Testis (tissue), 3 donors: ENCODE data around the gene SHISA6. TPM values are rescaled to one million over a fixed set of nuclear protein-coding genes. Genes with fewer than 3 reads are reported as not detected.

Source experiments
- DNase-seq: peaks from one replicate; pipeline ENCODE4 v3.0.0-alpha.2; 2019
- H3K27ac ChIP-seq, 2 donors: fragments of 200-600 bp; sonication (generic); one replicate each; pipeline ENCODE4 v1.5.1; 2019
- H3K27me3 ChIP-seq: fragments of 200-600 bp; sonication (generic); one replicate; pipeline ENCODE4 v1.5.1; 2019
- H3K36me3 ChIP-seq: fragments of 200-600 bp; sonication (generic); one replicate; pipeline ENCODE4 v1.5.1; 2017; ENCODE audit warnings: low read depth; ENCODE audit errors: missing control alignments
- H3K4me1 ChIP-seq: fragments of 200-600 bp; sonication (generic); one replicate; pipeline ENCODE4 v1.5.1; 2019
- H3K4me3 ChIP-seq, 2 donors: fragments of 200-600 bp; sonication (generic); one replicate each; pipeline ENCODE4 v1.5.1; 2017 to 2019
- H3K9me3 ChIP-seq: fragments of 200-600 bp; sonication (generic); one replicate; pipeline ENCODE4 v1.5.1; 2017
- CTCF ChIP-seq, 3 experiments: fragments of 450-650 bp in 2 of 3; fragments of 200-600 bp in 1 of 3; sonication (generic) in 1 of 3; IDR thresholded peaks; one replicate each; pipeline ENCODE4 v1.5.1; 2016 to 2019; ENCODE audit warnings: antibody characterized with exemption in 3 of 3, mild to moderate bottlenecking in 2 of 3, moderate library complexity in 1 of 3
- POLR2A ChIP-seq: fragments of 450-650 bp; IDR thresholded peaks from one replicate; pipeline ENCODE4 v1.6.1; 2017; ENCODE audit warnings: antibody characterized with exemption, mild to moderate bottlenecking, moderate library complexity
- WGBS, 2 donors: methylation state at CpG; one replicate each; pipeline ENCODE4 v1.1.5; 2018; 5-methylcytosine and 5-hydroxymethylcytosine counted together
- intact Hi-C: fragments of 100-400 bp; cut with DNase I; formaldehyde crosslinking; loops from one replicate; pipeline ENCODE4 v1.15.1; 2023; ENCODE audit warnings: low total_unique reads
- polyA plus RNA-seq: library from polyadenylated mRNA; stranded (reverse); fragments of 350-450 nt; fragmentation: Illumina TruSeq; extraction: RNeasy Lipid Tissue Mini Kit (QIAGEN cat#74804); gene quantifications from one replicate; pipeline ENCODE4 v1.2.3, GENCODE V29; 2014; ENCODE audit warnings: low read depth, low replicate concordance; ENCODE audit not compliant: insufficient read depth
- total RNA-seq, 2 donors: library from RNA; depleted of rRNA; stranded (reverse); fragments of >200 nt; gene quantifications; one replicate each; pipeline ENCODE4 v1.2.3, GENCODE V29; 2016

SHISA6 gene
- total and polyA plus RNA-seq, 3 donors from 2014 or later, result 4.0 to 10.3 (median 7.5) TPM

- Histone ChIP-seq H3K27ac (no peak overlapping the region), H3K9me3 (no peaks in the 10 kb centered on the region), H3K36me3 (no peaks in the 10 kb centered on the region), H3K4me3 (no peak overlapping the region), H3K4me1 (no peaks in the 10 kb centered on the region), H3K27me3 (no peaks in the 10 kb centered on the region)
- WGBS, 2 donors, result 78 to 82% methylated on average over 4 of the region's 4 CpGs
- no peak for TF ChIP-seq POLR2A
- TF ChIP-seq CTCF (IDR thresholded peaks at IDR 0.05), result no peak
- intact Hi-C loops, result no loop called here
- DNase-seq, result no peak
Observed at GRCh38 chr17:11391134-11391533, 150.1 kb downstream of the SHISA6 start.

DNA sequence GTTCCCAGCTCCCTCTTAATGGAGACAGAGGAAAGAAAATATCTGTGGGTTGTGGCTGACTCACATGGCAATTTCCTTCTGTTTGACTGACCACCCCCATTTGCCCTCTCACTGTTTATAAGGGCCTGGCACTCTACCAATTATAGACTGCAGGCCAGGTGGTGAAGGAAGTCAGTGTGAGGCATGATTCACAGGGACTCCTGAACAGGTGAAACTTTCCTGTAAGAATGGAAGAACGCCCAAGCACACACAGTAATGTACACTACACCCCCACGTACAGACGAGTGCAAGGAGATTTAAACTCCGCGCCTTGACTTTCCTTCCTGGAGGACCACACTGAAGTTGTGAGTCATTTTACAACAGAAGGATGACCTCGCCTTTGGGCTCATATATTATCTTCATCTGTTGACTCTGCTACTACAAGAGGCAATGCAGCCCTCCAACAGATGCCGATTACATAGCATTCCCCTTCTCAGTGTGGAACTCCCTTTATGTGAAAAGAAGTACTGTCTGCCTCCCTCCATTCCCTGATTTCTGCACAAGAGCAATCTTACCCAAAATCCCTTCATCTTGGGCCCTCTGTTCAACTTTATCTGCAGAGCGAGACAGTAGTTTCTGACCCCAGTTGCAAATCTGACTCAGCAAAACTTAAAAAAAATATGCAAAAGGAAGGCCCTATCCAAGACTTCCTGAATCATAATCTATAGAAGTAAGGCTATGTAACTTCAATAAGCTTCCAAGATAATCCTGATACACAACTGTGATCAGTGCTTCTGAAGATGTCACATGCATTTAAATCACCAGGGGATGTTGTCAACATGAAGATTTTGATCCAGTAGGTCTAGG is 163.6 kb downstream of the SHISA6 start:
- no peak overlapping the region for H3K27ac ChIP-seq
- no peaks in the 10 kb centered on the region for H3K36me3 ChIP-seq
- H3K9me3 ChIP-seq, result no peaks in the 10 kb centered on the region
- no peak for TF ChIP-seq CTCF (IDR thresholded peaks at IDR 0.05)
- no peak for TF ChIP-seq POLR2A
- intact Hi-C loops, result no loop called here
- no peak overlapping the region for H3K4me3 ChIP-seq
- H3K4me1 ChIP-seq, result no peaks in the 10 kb centered on the region
- 60 to 62% methylated on average over 8 of the region's 8 CpGs for WGBS, 2 donors
- DNase-seq, result no peak
- no peaks in the 10 kb centered on the region for H3K27me3 ChIP-seq

DNA sequence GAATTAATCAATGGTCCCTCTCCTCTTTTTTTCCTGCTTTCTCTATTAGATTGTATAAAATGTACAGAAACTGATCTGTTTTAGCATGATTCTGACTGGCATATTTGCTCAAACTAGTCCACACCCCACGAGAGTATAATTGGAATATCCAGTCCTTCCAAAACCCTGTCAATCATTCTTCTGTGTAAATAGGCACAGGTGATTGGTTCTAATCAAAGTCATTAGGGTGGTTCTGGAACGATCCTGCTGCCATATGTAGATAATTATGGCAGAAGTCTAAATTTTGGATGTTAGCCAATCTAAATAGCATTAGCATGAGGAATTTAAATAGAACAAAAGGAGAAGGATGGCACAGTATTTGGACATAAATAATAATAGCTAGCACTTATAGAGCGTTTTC is 165.7 kb downstream of the SHISA6 start:
- 63 to 67% methylated on average over 3 of the region's 3 CpGs for WGBS, 2 donors
- no peaks in the 10 kb centered on the region for H3K4me1 ChIP-seq
- TF ChIP-seq CTCF (IDR thresholded peaks at IDR 0.05) (no peak), POLR2A (no peak)
- H3K9me3 ChIP-seq, result no peaks in the 10 kb centered on the region
- DNase-seq, result no peak
- H3K27ac ChIP-seq, result no peak overlapping the region
- no peaks in the 10 kb centered on the region for H3K36me3 ChIP-seq
- no peaks in the 10 kb centered on the region for H3K27me3 ChIP-seq
- intact Hi-C loops, result no loop called here
- no peak overlapping the region for H3K4me3 ChIP-seq

- WGBS, 2 donors, result 92 to 93% methylated on average over 6 of the region's 6 CpGs
- TF ChIP-seq POLR2A (no peak), CTCF (IDR thresholded peaks at IDR 0.05) (no peak)
- intact Hi-C loops, result no loop called here
Observed at GRCh38 chr17:11412654-11413053, 171.6 kb downstream of the SHISA6 start.

DNA sequence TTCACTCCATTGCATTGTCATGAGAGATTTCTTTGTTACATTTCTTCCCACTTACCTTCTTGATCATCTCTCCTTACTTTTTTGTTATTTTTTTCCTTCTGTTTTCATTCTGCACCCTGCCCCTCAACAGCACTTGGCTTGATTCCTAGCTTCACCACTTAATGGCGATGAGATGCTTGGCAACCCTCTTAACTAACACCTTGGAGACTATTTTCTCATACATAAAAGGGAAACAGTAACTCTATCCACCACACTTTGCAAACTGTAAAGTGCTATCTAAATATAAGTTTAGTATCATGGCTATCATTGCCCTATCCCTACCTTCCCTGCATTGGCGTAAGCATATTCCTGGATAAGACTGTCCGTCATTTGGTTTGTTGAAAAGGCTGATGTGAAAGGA is 177.3 kb downstream of the SHISA6 start:
- Histone ChIP-seq H3K36me3 (no peaks in the 10 kb centered on the region), H3K4me3 (no peak overlapping the region), H3K9me3 (no peaks in the 10 kb centered on the region), H3K27ac (no peak overlapping the region), H3K4me1 (no peaks in the 10 kb centered on the region), H3K27me3 (no peaks in the 10 kb centered on the region)
- no peak for DNase-seq
- TF ChIP-seq POLR2A, result no peak
- TF ChIP-seq CTCF (IDR thresholded peaks at IDR 0.05), result no peak
- WGBS, 2 donors, result 95 to 98% methylated on average over 3 of the region's 3 CpGs
- intact Hi-C loops, result no loop called here

More at GRCh38 chr17:11412654-11413053, 171.6 kb downstream of the SHISA6 start:
- Histone ChIP-seq H3K4me3 (no peak overlapping the region), H3K4me1 (no peaks in the 10 kb centered on the region), H3K9me3 (no peaks in the 10 kb centered on the region), H3K27ac (no peak overlapping the region), H3K27me3 (no peaks in the 10 kb centered on the region), H3K36me3 (no peaks in the 10 kb centered on the region)
- no peak for DNase-seq
